ACC112 (cell line): ENCODE results near the gene ZNF467.

Experiments used
- H2AFZ ChIP-seq: fragments of 200-600 bp; sonication (generic); one replicate; pipeline ENCODE4 v1.6.0; 2017; ENCODE audit warnings: antibody characterized with exemption, low read length; ENCODE audit not compliant: unreplicated experiment
- H3K27ac ChIP-seq: fragments of 200-600 bp; sonication (generic); 2 replicates; pipeline ENCODE4 v1.5.1; 2014; ENCODE audit warnings: low read depth, mild to moderate bottlenecking, antibody characterized with exemption, low read length, moderate library complexity
- H3K27me3 ChIP-seq: fragments of 200-600 bp; sonication (generic); 2 replicates; pipeline ENCODE4 v1.6.1; 2014; ENCODE audit warnings: mild to moderate bottlenecking, antibody characterized with exemption, low read length, moderate library complexity, mixed read lengths; ENCODE audit not compliant: insufficient read depth
- H3K36me3 ChIP-seq: fragments of 200-600 bp; sonication (generic); 2 replicates; pipeline ENCODE4 v1.6.1; 2016; ENCODE audit warnings: mild to moderate bottlenecking, antibody characterized with exemption, low read length, moderate library complexity, mixed read lengths; ENCODE audit not compliant: insufficient read depth
- H3K4me1 ChIP-seq: fragments of 200-600 bp; sonication (generic); one replicate; pipeline ENCODE4 v1.6.1; 2016; ENCODE audit warnings: low read length, mixed read lengths; ENCODE audit not compliant: insufficient read depth, unreplicated experiment, control insufficient read depth
- H3K4me3 ChIP-seq: fragments of 200-600 bp; sonication (generic); 2 replicates; pipeline ENCODE4 v1.5.1; 2014; ENCODE audit warnings: mild to moderate bottlenecking, low read depth, low read length
- H3K79me2 ChIP-seq: fragments of 200-600 bp; sonication (generic); one replicate; pipeline ENCODE4 v1.6.0; 2016; ENCODE audit warnings: low read length; ENCODE audit not compliant: control insufficient read depth, unreplicated experiment, insufficient read depth

ZNF467 gene

DNA sequence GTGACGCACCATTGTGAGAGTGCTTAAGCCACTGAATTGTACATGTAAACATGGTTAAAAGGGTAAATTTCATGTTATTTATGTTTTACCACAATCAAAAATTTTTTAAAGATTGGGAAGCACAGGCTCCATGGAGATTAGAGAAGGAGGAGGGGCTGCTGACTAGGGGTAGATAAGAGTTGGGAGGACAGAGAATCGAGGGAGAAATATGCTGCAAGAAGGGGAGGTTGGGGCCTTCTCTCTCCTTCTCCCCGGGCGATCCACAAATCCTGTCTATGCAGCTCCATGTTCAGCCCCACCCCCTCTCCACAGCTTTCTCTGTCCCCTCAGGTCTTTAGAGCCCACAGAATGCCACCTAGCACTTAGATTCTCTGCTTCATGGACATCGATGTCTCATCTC is 12.1 kb downstream of the ZNF467 start:
- H3K79me2 ChIP-seq: no peaks in the 10 kb centered on the region
- no peak overlapping the region for H3K27ac ChIP-seq
- H3K4me1 ChIP-seq: no peaks in the 10 kb centered on the region
- H3K36me3 ChIP-seq: no peaks in the 10 kb centered on the region
- no peak overlapping the region for H3K4me3 ChIP-seq
- no peak overlapping the region for H2AFZ ChIP-seq
- H3K27me3 ChIP-seq: peaks cover 76% of the 10 kb centered on the region

DNA sequence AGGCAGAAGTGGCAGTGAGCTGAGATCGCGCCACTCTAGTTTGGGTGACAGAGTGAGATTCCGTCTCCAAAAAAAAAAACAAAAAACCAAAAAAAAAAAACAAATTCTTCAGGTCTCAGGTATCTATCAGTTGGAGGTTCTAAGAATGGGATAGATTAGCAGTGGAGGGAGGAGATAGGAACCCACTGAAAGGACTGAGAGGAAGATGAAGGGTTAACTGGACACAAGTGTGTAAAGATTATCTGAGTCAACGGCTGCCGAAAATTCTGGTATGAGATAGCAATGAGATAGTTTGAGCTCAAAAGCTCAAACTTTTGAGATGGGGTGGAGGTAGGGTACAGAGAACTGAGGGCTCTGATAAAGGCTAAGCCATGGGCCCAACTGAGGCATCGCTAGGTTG is 12.8 kb downstream of the ZNF467 start:
- peaks cover 68% of the 10 kb centered on the region for H3K27me3 ChIP-seq
- H3K79me2 ChIP-seq: no peaks in the 10 kb centered on the region
- H3K27ac ChIP-seq: no peak overlapping the region
- no peak overlapping the region for H2AFZ ChIP-seq
- no peaks in the 10 kb centered on the region for H3K36me3 ChIP-seq
- no peak overlapping the region for H3K4me3 ChIP-seq
- H3K4me1 ChIP-seq: no peaks in the 10 kb centered on the region

DNA sequence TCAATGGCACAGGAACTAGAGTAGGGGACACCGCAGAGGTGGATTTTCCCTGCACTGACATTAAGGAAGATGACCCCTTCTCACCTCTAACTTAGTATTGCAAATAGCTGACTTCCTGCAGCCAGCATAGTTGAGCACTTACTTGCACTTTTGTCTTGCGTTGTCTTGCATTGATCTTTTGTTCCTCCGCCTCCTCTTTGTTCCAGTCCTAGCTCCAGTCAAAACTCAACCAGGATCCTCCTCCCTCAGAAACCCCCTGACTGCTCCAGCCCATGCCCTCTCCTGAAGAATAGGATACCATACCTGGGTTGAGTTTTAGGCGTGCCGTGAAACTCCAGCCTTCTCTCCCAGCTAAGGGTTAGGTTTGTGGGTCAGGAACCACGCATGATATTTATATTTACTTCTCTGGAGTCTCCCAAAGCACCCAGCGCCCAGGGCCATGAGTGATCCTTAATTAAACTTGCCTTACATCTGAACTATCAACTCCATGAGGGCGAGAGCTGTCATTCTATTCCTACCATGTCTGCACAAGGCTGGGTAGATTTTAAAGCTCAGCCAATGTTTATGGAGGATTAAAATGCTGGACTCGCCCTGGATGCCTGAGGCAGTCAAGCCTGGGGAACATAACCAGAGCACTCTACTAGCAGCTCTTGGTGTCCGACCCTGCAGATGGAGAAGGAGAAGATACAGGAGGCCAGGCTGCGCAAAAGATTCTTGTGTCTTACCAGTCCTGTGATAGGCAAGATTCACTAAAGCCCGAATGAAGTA is 14.1 kb downstream of the ZNF467 start:
- no peak overlapping the region for H3K27ac ChIP-seq
- H3K36me3 ChIP-seq: no peaks in the 10 kb centered on the region
- no peak overlapping the region for H3K4me3 ChIP-seq
- H3K27me3 ChIP-seq: peaks cover 62% of the 10 kb centered on the region
- no peaks in the 10 kb centered on the region for H3K4me1 ChIP-seq
- H3K79me2 ChIP-seq: no peaks in the 10 kb centered on the region
- no peak overlapping the region for H2AFZ ChIP-seq

DNA sequence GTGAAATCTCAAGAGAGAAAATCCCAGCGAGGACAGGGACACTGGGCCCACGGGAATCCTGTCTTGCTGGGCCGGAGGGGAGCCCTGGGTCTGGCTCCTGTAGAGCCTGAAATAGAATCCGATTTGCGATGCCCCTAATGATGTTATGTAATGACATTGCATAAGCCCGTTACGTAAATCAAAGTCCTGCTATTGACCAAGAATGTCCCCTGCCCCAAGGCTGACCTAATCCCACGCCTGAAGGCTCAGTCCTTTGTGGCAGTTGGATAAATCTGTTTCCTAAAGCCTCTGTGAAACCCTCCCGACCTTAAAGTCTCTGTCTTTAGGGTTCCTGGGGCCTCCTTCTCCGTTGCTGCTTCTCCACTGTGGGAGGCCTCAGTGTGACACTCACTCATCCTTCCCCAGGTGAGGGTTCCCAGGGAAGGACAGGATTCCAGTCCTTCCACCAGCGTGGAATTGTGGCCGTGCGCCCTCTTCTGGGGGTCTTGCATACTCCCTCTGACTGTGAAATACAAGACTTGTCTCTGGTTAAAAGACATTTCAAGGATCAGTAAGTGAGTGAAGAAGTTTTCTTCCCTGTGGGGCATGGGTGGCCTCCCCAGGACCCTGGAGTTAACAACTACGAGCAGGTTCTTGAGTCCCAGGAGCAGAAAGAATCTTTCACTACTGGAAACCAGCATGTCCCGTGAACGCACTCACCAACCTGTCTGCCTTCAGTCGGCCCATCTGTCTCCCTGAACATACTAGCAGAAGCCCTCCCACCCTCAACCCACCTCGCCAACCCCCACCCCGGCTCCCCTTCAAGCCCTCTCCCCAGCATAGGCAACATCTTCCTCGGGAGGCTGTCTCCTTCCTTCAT is 19.8 kb downstream of the ZNF467 start:
- H3K4me1 ChIP-seq: no peaks in the 10 kb centered on the region

DNA sequence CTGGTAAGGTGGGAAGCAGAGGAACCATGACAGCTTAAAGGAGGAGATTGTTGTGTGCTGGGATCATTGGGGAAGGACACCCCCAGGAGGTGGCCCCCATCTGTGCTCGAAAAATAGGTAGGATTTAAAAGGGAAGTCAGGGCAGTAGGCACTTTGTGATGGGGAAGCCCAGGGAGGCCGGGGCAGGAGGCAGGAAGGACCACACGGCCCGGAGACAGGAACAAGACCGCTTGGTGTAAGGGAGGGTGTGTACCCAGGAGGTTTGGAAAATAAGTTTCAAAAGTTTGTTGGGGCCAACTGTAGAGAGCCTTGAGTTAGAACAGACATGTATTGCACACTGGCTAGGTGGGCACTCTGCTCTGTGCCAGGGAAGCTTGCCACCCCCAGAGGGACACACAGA is 20.7 kb downstream of the ZNF467 start:
- H3K36me3 ChIP-seq: no peaks in the 10 kb centered on the region
- no peak overlapping the region for H2AFZ ChIP-seq
- H3K27me3 ChIP-seq: peaks cover 7% of the 10 kb centered on the region; the same call in 1 of the 2 replicates
- H3K27ac ChIP-seq: no peak overlapping the region
- H3K79me2 ChIP-seq: no peaks in the 10 kb centered on the region
- H3K4me1 ChIP-seq: no peaks in the 10 kb centered on the region
- no peak overlapping the region for H3K4me3 ChIP-seq

More for the DNA sequence above, 19.8 kb downstream of the ZNF467 start:
- no peak overlapping the region for H2AFZ ChIP-seq
- no peak overlapping the region for H3K27ac ChIP-seq
- H3K4me3 ChIP-seq: no peak overlapping the region
- H3K36me3 ChIP-seq: no peaks in the 10 kb centered on the region
- H3K79me2 ChIP-seq: no peaks in the 10 kb centered on the region
- peaks cover 8% of the 10 kb centered on the region; the same call in 1 of the 2 replicates for H3K27me3 ChIP-seq

DNA sequence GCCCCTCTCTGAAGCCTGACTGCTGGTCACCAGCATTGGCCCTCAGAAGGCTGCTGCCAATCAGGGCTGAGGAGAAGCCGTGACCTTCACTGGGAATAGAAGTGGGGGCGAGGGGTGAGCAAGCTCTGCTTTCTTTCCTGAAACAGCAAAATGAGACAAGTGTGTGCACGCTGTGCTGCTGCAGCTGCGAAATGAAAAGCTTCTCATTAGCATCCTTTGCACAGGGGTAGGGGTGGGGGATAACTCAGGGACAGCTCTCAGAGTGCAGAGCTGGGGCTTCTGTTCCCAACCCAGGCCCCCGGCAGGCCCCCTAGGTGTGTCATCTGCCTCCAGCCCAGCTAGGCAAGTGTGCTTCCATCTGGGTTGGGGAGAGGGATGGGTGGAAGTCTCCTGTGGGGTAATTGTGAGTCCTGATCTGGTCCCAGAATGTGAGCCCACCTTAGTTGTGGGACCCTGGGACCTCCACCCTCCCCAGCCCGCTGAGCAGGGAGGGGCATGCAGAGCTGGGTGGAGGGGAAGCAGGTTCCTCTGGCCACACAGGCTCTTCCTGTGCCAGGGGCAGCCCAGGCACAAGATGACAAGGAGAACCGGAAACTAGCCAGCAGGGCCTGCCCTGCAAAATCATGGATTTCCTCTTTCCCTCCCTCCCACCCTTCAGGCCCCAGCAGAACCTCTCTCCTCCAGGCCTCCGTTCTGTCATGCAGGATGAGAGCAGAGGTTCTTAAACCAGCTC is 22.2 kb downstream of the ZNF467 start:
- Histone ChIP-seq H3K36me3 (no peaks in the 10 kb centered on the region), H3K27me3 (peaks cover 19% of the 10 kb centered on the region), H3K4me3 (no peak overlapping the region), H3K79me2 (no peaks in the 10 kb centered on the region), H3K27ac (no peak overlapping the region), H2AFZ (no peak overlapping the region), H3K4me1 (no peaks in the 10 kb centered on the region)

DNA sequence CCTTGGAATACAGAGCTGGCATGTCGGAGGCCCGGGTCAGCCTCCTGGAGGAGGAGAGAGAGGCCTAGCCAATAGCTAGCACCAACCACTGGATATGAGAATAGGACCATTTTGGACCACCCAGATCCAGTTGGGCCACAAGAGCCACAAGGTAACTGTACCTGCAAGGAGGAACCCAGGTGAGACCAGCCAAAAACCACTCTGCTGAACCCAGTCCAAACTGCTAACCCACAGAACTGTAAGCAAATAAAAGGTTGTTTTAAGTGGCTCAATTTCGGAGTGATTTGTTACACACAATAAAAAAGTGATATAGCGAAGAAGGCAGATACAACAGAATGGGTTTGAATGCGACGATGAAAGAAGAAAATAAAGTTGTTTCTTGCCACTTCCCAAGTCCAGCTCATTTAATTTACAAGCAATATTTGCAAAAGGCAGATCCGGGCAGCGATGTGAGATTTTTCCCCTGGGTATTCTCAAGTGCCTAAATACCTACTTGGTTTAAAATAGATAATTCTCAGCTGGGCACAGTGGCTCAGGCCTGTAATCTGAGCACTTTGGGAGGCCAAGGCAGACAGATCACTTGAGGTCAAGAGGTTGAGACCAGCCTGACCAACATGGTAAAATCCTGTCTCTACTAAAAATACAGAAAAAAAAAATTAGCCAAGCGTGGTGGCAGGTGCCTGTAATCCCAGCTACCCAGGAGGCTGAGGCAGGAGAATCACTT is 23.1 kb downstream of the ZNF467 start:
- no peaks in the 10 kb centered on the region for H3K4me1 ChIP-seq
- no peak overlapping the region for H3K4me3 ChIP-seq
- peaks cover 27% of the 10 kb centered on the region for H3K27me3 ChIP-seq
- no peak overlapping the region for H2AFZ ChIP-seq
- H3K36me3 ChIP-seq: no peaks in the 10 kb centered on the region
- H3K27ac ChIP-seq: no peak overlapping the region
- no peaks in the 10 kb centered on the region for H3K79me2 ChIP-seq

DNA sequence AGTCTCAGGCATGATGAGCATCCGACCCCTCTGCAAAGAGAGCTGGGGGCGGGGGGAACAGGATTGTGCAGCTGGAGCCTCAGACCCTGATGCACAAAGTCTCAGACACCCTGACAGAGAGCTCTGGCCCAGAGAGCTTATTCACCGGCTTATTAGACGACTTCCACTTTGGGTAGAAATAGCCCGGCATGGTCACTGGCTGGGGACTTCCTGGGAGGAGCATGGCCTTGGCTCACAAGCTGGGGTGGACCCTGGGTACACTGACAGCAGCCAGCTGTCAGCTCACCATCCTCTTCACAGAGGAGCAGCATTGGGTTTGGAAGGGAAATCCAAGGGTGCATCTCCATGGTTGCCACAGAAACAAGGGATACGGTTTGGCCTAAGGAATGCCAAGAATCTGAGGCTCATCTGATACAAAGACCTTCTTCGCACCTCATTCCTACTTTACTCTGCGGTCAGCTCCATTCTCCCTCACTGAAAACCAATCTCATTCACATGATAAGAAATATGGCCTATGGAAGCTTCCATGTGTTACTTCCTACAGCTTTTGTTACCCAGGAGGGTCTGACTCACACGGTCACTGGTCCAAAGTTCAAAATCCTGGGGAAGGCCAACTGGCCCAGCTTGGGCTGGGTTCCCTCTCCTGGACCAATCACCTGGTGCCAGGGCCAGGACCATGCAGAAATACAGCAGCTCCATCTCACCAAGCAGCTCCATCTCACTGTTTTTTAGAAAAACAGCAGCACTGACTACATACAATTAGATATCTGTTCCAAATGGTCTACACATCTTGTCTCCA is 25.1 kb downstream of the ZNF467 start:
- peaks cover 40% of the 10 kb centered on the region for H3K27me3 ChIP-seq
- H3K27ac ChIP-seq: no peak overlapping the region
- H3K4me1 ChIP-seq: no peaks in the 10 kb centered on the region
- H3K4me3 ChIP-seq: no peak overlapping the region
- no peaks in the 10 kb centered on the region for H3K36me3 ChIP-seq
- no peaks in the 10 kb centered on the region for H3K79me2 ChIP-seq
- no peak overlapping the region for H2AFZ ChIP-seq

DNA sequence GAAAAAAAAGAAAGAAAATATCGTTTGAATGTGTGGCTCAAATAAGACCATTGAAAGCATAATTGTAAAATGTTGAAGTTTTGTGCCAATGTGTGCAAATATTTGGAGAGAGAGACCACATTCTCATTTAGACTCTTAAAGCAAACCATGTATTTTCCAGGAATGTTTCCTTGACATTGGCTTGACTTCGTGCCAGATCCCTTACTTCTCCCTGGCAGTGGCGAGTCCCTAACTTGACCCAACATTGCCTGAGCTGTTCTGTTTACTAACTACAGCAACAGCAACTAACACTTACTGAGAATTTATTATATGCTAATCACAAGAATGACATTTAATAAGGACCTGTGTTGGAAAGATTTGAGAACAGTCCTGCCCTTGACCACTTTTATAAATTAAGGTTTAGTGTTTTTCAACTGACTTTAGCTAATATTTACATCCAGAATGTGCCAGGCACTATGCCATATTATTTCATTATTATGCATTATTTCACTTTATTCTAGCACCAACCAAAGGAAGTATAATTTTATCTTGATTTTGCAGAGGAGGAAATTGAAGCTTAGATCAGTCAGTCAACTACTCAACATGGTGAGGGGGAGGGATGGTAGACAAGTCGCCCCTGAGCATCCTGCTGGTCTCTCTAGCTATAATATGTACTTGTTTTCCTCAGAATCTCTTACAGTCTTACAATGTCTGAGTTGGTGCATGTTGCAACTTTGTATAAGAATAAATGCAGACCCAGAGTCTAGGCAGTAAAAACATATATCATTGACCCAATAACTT is 29.7 kb downstream of the ZNF467 start:
- no peak overlapping the region for H3K27ac ChIP-seq
- H2AFZ ChIP-seq: no peak overlapping the region
- H3K4me3 ChIP-seq: no peak overlapping the region
- H3K36me3 ChIP-seq: no peaks in the 10 kb centered on the region
- H3K79me2 ChIP-seq: no peaks in the 10 kb centered on the region
- peaks cover 40% of the 10 kb centered on the region for H3K27me3 ChIP-seq
- no peaks in the 10 kb centered on the region for H3K4me1 ChIP-seq
